A549 treated with GW870086 at 1 μM for 4 hours (cell line): ENCODE measurements around the gene OR5D16. TPM values are rescaled to one million over a fixed set of nuclear protein-coding genes. Genes with fewer than 3 reads are reported as not detected.

Experiments used
- total RNA-seq: library from RNA; stranded (reverse); fragments of 200-300 nt; extraction: Qiagen RNA extraction; gene quantifications from 5 replicates; pipeline ENCODE4 v1.2.3, GENCODE V29; 2022; ENCODE audit warnings: low read depth

OR5D16 gene
- total RNA-seq = not detected in 5 replicates

DNA sequence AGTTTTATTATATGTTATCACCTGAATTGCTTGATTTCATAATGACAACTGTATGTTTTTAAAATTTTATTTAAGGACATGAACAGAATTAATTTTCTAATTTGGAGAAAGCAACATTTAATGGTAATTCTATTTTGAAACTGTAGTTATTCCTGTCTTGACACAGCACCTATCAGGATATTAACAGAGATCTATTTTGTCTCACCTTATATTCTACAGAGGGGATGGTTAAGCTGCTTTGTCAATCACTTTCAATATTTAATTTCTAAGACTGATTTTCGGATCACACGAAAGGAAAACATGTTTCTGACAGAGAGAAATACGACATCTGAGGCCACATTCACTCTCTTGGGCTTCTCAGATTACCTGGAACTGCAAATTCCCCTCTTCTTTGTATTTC, at the start of gene OR5D16:
Gene OR5D16, plus strand, starts transcription at position 301 of the 400 bp plus-strand sequence. Its CDS starts 0 bp downstream, at position 301.

DNA sequence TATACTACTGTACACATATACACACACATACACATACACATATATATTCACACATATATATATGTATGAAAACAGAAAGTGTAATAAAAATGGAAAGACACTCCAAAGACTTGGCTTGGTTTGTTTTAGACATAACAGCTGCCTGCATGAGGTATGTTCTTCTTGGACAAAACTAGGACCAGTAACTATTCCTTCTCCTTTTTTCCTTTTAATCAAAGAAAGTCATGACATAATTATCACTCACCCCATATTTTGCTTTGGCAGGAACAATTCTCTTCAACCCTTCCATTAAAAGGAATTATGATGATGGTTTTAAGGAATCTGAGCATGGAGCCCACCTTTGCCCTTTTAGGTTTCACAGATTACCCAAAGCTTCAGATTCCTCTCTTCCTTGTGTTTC, 43.3 kb upstream of the OR5D16 start, which contains the start of gene OR5D14:
Gene OR5D14, plus strand, starts transcription at position 301 of the 400 bp plus-strand sequence. Its CDS starts 0 bp downstream, at position 301.

DNA sequence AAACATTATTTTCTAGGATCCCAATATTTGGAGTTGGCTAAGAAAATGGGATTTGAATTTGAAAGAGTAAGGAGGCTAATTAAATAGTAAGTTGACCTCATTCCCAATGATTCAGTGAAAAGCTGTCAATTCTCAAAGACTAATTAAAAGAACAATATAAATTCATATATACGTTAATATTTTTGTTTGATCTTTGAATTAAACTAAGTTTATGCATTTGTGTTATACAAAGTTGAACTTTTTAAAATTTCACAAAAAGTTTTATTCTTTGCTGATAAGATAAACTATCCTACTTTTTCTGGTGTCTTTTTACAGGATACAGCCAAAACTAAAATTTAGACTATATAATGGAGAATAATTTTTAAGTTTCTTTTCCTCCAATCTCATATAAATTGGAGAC, 27.5 kb upstream of the OR5D16 start, which contains the start of gene OR5L1:
Gene OR5L1, plus strand, starts transcription at position 301 of the 400 bp plus-strand sequence. CDS start 100 bp downstream, outside the sequence.

DNA sequence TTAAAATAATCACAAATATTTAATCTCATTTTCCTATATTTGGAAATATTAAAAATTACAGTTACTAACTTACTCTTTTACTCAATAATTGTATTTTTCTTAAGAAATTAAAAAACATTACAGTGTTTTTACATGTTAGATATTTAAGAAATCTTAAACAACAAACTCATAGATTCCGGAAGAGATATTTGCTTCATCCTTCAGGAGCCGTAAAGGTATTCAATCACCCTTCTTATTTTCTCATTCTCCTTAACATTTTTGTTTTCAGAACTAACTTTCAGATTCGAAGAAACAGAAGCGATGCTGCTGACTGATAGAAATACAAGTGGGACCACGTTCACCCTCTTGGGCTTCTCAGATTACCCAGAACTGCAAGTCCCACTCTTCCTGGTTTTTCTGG, 19.2 kb upstream of the OR5D16 start, which contains the start of gene OR5D18:
Gene OR5D18, plus strand, starts transcription at position 301 of the 400 bp plus-strand sequence. Its CDS starts 0 bp downstream, at position 301.

DNA sequence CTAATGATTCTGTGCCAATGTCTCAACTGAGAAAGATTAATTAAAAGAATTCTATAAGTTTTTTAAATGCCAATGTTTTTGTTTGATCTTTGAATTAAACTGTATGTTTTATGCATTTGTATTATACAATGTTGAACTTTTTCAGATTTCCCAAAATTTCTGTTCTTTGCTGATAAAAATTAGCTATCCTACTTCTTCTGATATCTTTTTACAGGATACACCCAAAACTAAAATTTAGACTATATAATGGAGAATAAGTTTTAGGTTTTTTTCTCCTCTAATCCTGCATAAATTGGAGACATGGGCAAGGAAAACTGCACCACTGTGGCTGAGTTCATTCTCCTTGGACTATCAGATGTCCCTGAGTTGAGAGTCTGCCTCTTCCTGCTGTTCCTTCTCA, 11.6 kb upstream of the OR5D16 start, which contains the start of gene OR5L2:
Gene OR5L2, plus strand, starts transcription at position 301 of the 400 bp plus-strand sequence. Its CDS starts 0 bp downstream, at position 301.

DNA sequence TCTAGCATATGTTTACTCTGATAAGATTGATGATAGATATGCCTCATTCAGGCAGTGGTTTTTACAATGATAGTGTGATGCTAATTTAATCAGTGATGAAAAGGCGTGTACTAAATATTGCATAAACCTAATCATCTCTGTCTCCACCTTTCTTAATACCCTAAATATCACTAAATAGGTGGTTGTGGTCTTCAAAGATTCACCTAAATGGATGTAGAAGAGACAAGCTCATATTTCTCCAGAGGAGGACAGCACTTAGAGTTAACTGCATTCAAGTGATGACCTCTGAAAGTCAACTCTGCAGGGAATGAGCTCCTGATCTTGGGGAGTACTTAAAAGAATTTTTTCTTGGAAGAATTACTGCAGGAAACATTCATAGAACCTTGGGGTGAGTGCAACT, 44.4 kb downstream of the OR5D16 start, which contains the start of gene TRIM51:
Gene TRIM51, plus strand, starts transcription at position 301 of the 400 bp plus-strand sequence. CDS start 2,132 bp downstream, outside the sequence.

Other genes with a start within 250 kb of the OR5D16 start
- not detected in 5 replicates for gene OR4C11, start 231.1 kb upstream of the OR5D16 start, total RNA-seq
- not detected in 5 replicates for gene OR4P4, start 203.6 kb upstream of the OR5D16 start, total RNA-seq
- not detected in 5 replicates for gene OR4S2, start 190.4 kb upstream of the OR5D16 start, total RNA-seq
- gene OR4C6, start 176.6 kb upstream of the OR5D16 start, total RNA-seq = not detected in 5 replicates
- not detected in 5 replicates for gene OR5D13, start 65.3 kb upstream of the OR5D16 start, total RNA-seq
- not detected in 5 replicates for gene OR5D14, start 43.2 kb upstream of the OR5D16 start, total RNA-seq
- not detected in 5 replicates for gene OR5L1, start 27.4 kb upstream of the OR5D16 start, total RNA-seq
- not detected in 5 replicates for gene OR5D18, start 19.1 kb upstream of the OR5D16 start, total RNA-seq
- gene OR5L2, start 11.5 kb upstream of the OR5D16 start, total RNA-seq = not detected in 5 replicates
- not detected in 5 replicates for gene TRIM51, start 44.5 kb downstream of the OR5D16 start, total RNA-seq
- not detected in 5 replicates for gene OR5W2, start 75.8 kb downstream of the OR5D16 start, total RNA-seq
- gene OR5I1, start 97.6 kb downstream of the OR5D16 start, total RNA-seq = not detected in 5 replicates
- not detected in 5 replicates for gene OR10AG1, start 131.2 kb downstream of the OR5D16 start, total RNA-seq
- gene OR5F1, start 155.9 kb downstream of the OR5D16 start, total RNA-seq = not detected in 5 replicates
- not detected in 5 replicates for gene OR5AS1, start 188.9 kb downstream of the OR5D16 start, total RNA-seq